AG09319 (cell line): ENCODE data around the gene SMOC1.

Experiments used
- DNase-seq: peaks from one replicate; pipeline ENCODE4 v3.0.0-alpha.2; 2010; ENCODE audit warnings: low read depth; ENCODE audit errors: extremely low read depth
- CTCF ChIP-seq: IDR thresholded peaks from 2 replicates; pipeline ENCODE4 v1.5.1; 2011; ENCODE audit warnings: low read depth, mild to moderate bottlenecking, inconsistent platforms, low read length, moderate library complexity

The SMOC1 gene

GRCh38 chr14:69845050-69845581 is 34.1 kb upstream of the SMOC1 start:
- no peak for DNase-seq

GRCh38 chr14:69845787-69846186 is 33.4 kb upstream of the SMOC1 start:
- DNase-seq, result no peak
- TF ChIP-seq CTCF, result no peak

More at GRCh38 chr14:69845050-69845581, 34.1 kb upstream of the SMOC1 start:
- no peak for TF ChIP-seq CTCF

GRCh38 chr14:69848156-69848555 is 31.1 kb upstream of the SMOC1 start:
- DNase-seq, result no peak
- TF ChIP-seq CTCF, result no peak

- no peak for TF ChIP-seq CTCF
- no peak for DNase-seq
Observed at GRCh38 chr14:69848903-69849391, 30.3 kb upstream of the SMOC1 start.

- no peak for TF ChIP-seq CTCF
- no peak for DNase-seq
Observed at GRCh38 chr14:69850086-69850735, 29.0 kb upstream of the SMOC1 start.

- no peak for TF ChIP-seq CTCF
- DNase-seq, result no peak
Observed at GRCh38 chr14:69850736-69851112, 28.5 kb upstream of the SMOC1 start.

GRCh38 chr14:69852531-69853321 is 26.5 kb upstream of the SMOC1 start:
- TF ChIP-seq CTCF, result no peak

More at GRCh38 chr14:69852531-69853321, 26.5 kb upstream of the SMOC1 start:
- DNase-seq, result no peak
